Stimulated activated CD4-positive, alpha-beta T cell treated with anti-CD3 and anti-CD28 coated beads, Interleukin-15, amount 100 ng/mL, for 1 hour (primary cell): ENCODE measurements around the gene ASF1B.
A peak's percentile ranks its signal among the peaks of the same experiment; 100 is the strongest.
"Not testable (repeated sequence)": the region's sequence is repeated elsewhere in the genome, so short reads cannot be mapped to it uniquely, and the experiment has no call there.

Experiments
- DNase-seq, 2 donors: peaks; one replicate each; pipeline ENCODE4 v3.0.0-alpha.2; 2020; ENCODE audit warnings: low read depth in 1 of 2, low spot score in 1 of 2

ASF1B gene

DNA sequence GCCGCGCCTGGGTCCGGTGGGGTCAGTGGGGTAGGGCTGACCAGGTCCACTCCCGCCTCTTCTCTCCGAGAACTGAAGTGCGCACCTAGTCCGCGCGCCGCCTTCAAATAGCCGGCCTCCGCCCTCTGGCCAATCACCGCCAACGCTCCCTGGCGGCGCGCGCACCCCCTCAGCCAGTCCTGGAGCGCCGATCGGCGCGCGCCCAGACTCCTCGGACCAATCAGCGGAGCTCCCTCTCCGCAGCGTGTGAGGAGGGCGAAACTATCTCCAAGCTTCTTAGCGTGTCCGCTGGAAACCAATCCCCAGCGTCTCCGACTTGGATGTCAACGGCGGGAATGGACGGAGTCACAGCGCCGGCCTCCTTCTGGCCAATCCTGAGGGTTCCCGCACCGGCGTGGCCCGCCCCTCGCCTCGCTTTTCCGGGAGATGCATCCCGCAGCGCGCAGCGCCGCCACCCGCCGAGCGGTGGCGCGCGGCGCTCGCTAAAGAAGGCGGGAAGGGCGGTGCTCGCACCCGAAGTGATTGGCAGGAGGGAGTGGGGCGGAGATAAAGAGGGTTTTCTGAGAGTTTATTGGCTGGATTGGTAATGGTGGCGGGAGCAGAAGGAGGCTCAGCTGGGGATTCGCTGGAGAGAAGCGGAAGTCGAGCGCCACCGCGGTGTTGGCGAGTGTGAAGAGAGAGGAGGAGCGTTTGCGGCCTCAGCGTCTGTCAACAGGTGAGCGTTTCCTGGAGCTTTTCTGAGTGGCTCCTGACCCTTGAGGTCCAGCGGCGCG, at the start of gene ASF1B:
TSS of gene ASF1B (minus strand) at position 81 of the 773 bp plus-strand sequence. CDS start 133 bp downstream, outside the sequence.
- DNase-seq, result peak; percentile 94 to 95

DNA sequence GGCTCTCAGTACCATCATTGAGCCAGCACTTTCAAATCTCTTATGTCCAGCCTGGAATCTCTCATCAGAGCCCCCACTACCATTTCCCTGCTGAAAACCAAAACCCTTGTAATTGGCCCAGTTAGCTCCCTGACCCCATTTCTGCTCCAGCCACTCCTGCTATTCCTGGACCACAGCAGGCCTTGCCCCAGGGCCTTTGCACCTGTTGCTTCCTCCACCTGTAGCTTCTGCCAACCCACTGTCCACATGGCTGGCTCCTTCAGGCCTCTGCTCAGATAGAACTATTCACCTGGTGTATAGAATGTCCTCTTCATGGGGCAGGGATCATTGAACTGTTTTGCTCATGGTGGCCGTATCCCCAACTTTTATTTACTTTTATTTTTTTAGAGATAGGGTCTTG, 49.3 kb upstream of the ASF1B start:
- not testable (repeated sequence) for DNase-seq

DNA sequence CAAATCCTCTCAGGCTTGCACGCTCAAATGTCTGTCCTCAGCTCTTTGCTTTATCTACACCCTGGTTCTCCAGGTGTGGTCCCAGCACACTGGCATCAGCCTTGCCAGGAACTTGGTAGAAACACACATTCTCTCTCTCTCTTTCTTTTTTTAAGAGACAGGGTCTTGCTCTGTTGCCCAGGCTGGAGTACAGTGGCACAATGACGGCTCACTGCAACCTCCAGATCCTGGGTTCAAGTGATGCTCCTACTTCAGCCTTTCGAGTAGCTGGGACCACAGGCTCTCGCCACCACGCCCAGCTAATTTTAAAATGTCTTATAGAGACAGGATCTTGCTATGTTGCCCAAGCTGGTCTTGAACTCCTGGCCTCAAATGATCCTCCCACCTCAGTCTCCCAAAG, 48.8 kb upstream of the ASF1B start:
- no peak for DNase-seq

DNA sequence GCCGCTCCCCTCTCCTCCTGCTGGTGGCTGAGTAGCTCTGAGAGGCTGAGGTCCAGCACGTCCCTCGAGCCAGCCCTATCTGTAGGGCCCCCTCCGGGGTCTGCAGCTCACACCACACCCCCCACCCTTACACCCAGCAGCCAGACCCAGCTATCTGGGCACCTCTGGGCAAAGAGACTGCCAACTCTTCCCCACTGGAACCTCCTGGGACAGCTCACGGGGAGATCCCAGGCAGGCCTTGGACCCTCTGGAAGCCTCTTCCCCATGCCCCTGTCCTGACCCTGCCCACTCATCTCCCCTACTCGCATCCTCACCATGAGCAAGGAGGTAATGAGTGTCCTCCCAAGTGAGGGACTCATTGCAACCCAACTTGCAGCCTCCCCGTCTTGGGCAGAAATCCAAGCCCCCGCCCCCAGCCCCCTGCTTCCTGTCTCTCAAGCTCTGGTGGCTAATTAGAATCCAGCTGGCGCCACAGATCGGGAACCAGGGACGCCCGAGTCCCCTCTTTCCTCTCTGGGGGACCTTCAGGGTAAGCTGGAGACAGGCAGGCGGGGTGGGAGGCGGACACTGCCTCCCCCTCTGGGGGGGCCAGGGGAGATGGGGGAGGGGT, 47.5 kb upstream of the ASF1B start:
- DNase-seq, result no peak

DNA sequence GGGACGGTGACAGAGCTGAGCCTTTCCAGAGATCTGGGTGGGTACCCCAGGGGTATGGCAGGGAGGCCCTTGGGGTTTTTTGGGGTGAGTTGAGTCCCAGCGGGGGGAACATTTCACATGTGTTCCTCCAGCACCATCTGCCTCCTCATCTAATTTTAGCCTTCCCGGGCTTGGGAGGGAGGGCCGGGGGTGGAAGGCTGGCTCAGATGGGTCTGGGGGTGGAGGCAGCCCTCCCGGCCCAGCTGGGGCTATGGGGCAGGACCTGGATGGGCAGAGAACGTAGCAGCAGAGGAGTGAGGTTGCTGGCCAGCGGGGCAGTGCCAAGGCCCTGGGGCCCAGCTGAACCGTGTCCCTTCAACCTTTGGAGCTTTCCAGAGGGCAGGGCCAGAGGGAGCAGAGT, 46.1 kb upstream of the ASF1B start:
- no peak for DNase-seq

DNA sequence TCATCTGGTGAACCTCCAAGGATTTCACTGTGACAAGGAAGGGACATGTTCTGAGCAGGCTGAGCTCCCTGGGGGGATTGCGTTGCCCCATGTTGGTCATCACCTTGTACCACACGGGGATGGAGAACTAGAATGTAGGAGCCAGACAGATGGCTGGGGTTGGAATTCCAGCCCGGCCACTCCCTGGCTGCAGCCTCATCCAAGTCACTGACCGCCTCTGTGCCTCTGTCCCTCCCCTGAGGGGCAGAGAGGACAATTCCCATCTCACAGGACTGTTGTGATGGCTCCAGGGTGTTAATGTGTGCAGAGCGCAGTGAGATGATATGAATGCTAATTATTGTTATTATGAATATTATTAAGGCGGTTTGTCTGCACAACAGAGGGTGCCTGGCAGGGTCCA, 45.5 kb upstream of the ASF1B start:
- DNase-seq, result no peak

DNA sequence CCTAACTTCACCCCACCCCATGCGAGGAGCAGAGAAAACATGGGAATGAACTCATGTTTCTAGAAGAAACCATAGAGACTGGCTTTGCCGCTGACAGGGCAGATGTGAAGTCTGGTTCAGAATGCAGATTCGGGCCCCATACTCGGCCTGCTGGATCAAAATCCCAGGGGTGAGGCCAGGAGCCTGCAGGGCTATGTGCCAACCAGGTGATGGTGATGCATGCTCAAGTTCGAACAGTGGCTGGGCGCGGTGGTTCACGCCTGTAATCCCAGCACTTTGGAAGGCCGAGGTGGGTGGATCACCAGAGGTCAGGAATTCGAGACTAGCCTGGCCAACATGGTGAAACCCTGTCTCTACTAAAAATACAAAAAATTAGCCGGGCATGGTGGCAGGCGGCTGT, 44.8 kb upstream of the ASF1B start:
- DNase-seq, result not testable (repeated sequence)

DNA sequence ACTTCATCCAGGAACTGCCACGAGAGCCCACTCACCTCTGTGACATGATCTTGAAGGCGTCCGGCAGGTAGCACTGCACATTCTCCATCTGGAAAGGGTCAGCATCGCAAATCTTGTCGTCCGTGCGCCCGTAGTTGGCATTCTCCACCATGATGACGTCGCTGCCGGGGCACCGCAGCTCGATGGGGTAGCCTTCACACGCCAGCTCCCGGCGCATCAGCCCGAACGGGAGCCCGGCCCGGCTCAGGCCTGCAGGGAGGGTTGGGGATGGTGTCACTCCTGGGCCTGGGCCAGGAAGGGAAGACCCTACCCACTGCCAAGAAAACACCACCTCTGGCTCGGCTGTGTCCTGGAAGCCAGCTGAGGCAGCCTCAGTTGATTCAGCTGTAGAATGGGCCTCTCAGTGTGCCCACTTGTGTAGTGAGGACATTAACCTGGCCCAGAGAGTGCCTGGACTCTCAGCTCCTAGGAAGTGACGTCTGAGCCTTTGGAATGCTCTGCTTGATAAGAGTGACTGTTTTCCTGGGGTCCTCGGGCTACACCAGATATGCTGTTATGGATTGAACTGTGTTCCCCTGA, 41.2 kb upstream of the ASF1B start:
- DNase-seq, result no peak

DNA sequence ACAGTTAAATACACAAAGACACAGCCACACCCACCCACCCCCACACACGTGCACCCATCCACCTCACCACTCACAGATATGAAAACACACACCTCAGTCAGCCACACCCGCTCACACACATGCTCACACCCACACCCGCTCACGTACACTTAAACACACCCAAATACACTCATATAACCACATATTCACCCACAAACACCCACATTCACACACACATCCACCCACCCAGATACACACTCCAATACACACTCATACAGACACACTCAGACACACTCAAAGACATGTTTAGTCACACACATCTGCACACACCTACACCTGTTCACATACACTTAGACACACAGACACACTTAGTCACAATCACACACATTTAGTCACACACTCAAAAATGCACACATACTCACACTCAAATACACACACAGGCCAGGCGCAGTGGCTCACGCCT, 39.0 kb upstream of the ASF1B start:
- DNase-seq, result no peak

DNA sequence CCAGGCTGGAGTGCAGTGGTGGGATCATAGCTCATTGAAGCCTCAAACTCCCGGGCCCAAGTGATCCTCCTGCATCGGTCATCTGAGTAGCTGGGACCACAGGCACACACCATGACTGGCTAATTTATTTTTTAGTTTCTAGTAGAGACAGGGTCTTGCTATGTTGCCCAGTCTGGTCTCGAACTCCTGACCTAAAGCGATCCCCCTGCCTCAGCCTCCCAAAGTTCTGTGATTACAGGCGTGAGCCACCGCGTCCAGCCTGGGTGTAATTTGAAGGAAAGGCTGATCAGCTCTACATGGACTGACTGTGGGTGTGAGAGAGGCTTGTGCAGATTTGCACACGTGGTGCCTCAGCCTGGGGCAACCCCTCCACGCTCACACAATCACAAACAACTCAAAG, 38.5 kb upstream of the ASF1B start:
- no peak for DNase-seq

DNA sequence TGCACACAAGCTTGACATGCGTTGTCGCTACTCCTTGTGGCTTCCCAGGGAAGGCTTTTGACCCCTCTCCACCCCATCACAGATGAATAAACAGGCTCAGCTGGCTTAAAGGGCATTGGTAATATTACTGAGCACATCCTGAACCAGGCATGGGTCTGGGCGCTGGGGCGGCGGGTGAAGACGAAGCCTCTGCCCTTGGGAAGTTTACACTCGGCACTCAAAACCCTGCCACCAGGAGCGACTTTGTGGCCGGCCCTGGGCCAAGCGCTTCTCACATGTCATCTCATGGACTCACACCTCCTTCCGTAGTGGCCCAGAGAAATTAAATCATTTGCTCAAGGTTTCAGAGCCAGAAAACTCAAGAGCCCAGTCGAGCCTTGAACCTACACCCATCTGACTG, 32.6 kb upstream of the ASF1B start:
- no peak for DNase-seq

DNA sequence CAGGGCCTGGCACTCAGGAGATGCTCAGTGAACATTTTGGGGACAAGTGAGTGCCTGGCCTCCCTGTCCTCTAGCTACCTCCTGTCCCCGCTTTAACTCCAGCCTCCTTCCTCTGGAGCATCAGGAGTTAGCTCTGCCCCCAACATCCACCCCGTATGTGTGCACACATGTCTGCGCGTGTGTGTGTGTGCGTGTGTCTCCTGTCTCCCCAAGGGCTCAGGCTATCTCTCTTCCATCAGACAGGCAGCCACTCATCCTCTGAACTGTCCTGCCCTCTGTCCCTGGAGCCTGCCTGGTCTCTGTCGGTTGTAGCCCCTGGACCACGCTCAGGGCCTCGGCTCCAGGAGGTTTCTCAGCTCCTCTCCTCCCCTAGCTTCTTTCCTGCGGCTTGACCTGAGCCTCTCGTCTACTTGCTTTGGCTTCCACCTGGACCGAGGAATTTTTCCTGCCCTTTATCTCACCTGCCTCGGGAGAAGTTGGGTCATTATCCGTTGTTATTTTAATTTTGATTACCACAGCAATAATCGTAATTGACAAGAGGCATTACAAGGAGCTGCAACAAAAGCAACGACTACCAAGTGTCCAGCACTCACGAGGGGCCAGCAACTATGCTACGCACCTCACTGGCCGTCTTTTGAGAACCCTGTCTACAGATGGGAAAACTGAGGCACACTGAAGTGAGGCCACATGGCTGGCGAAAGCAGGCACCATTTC, 32.0 kb upstream of the ASF1B start:
- DNase-seq, result no peak

DNA sequence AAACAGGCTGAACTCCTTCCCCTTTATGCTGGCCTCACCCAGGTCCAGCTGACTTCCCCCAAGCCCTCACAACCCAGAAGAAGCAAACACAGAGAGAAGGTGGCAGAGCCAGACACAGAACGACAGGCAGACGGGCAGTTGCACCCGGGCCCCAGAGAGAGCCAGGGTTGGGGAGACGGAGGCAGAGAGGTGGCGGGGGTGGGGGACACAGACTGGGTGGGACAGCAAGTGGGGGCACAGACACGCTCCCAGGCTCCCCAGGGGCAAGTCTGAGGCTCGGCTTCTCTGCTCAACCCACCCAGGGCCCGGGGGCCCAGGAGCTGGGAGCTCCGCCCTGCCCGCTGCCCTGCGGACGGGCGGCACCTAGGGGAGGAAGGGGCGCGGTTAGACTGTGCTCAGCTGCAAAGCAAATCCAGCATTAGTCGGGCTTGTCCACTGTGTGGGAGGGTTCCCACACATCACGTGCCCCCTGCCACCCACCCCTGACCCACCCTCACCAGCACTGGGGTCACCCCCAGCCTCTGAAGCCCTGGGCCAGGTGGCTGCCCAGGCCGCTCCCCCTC, 31.3 kb upstream of the ASF1B start:
- no peak for DNase-seq

DNA sequence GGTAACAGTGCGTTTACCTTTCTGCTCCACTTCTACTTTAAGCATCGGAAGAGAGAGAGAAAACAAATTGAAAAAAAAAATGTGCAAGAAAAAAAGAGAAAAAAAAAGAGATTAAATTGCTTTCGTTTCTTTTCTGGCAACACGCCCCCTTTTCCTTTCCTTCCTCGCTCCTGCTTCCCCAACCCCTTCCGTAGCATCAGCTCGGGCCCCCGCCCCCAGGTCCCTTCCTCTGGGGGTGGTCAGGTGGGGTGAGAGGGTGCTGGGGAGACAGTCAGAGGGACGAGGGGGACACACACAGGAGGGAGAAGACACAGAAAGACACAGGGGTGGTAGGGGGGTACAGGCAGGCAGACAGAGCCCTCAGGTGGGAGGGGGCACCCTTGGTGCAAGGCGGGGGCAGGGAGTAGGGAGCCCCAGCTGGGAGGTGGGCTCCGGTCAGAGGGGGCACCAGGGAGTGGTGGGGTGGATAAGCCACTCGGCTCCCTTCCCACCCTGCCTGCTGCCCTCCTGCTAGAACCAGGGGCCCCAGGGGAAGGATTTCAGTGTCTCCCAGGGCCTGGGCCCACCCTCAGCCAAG, 30.7 kb upstream of the ASF1B start:
- no peak for DNase-seq

DNA sequence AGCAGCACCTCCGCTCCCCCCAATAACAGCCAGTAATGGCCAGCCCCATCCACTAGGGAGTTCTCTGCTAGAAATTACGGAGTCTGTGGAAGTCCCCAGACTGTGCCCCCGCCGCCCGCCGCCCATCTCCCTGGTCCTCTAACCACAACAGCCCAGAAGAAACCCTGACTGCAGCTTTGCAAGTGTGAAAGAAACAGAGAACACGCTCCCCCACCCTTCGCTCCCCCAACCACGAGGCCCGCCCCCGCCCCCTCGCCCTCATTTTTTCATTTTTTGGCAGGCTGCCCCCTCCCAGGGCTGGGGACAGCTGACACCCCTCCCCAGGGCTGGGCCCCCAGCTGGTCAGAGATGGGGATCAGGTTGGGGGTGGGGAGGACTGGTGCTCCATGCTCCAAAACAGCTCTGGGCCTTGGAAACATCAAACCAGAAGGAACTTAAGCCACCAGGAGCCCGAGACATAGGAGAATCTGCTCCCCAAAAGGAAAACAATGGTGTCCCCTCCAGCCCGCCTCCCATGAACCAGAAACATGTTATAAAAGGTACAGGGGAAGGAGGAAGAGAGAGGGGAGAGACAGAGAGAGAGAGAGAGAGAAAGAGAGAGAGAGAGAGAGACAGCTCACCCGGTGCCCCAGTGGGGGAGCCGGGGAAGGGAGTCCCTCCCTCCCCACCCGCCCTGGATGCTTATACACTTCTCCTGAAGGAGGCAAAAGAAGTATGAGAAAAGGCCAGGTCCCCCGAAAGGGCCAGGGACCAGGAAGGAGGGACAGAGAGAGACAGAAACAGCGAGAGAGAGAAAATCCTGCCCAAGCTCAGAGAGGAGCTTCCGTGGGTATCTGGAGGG, 29.8 kb upstream of the ASF1B start:
- DNase-seq, result no peak

DNA sequence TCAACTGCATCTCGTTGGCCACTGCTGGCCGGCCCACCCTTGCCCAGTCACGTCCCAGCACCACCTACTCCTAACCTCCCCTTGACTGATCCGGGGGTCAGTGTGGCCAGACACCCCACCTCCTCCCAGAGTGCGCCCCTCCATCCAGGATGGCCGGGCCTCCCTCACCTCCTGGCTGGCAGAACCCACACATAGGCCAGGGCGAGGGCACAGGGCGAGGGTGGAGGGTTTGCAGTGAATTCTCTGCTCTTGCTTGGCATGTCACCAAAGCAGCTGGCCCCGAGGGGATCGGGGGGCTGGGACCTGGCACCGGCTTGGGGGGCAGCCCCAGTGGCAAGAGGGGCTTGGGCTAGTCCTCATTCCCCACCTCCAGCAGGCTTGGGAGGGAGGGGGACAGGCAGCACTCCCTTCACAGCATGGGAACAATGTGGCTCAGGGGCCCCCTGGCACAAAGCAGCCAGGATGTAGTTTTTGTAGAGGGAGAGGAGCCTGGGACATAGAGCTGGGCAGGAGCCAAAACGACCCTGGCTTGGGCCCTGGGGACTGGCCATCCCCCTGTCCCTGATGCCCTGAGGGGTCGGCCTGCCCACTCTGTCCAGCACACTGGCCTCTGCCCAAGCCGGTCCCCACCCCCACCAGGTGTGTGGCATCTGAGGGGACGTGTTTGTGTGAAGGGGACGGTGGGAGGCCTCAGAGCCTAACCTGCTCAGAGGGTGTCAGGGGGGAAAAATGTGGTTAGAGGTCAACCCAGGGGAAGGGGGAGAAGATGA, 28.5 kb upstream of the ASF1B start:
- DNase-seq, result no peak

DNA sequence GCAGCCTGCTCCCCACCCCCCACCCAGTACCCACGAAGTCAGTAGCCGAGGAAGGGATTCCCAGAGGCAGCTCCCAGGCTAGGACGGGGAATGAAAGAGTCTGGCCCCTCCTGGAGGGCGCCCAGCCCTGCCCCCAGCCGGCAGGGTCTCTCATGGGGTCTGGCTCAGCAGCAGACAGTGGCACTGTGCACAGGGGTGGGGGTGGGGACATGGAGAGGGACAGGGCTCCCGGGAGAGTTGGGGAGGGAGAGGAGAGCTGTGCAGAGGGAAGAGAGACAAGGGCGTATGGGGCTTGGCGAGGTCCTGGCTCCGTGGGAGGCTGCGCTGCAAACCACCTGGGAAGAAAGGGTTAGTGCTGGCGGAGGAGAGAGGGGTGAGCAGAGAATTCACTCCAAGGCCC, 27.7 kb upstream of the ASF1B start:
- DNase-seq, result no peak

DNA sequence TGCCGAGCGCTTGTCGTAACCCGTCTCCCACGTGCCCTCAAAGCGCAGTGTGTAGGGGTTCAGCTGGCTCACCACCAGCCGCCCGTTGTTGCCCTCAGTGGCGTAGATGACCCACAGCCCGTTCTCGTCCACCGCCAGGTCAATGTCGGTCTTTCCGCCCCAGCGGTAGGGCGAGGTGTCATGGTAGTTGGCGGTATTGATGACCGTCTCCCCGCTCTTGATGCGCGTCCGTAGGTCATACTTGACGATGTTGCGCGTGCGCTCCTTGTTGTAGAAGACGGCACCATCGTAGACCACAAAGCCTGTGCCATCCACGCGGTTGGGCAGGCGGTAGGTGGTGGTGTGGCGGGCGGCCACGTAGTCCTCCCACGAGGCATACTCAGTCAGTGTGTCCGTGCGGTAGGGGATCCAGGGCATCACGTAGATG, 26.5 kb upstream of the ASF1B start:
- DNase-seq, result no peak

DNA sequence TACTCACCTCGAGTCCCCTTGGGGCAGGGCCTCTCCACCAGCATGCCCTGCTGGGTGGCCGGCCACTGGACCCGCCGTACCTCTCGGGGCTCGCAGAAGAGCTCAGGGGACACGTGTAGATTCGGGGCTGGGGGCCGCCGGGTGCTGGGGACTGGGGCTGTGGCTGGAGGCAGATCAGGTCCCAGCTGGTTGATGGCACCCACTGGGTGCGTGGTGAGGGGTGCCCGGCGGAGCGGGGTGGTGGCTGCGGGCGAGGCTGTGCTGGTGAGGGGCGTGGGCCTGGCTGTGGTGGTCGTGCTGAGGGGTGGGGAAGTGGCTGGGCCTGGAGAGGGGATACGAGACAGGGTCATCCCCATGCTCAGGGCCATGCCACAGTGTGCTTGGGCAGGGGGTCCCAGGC, 24.9 kb upstream of the ASF1B start:
- no peak for DNase-seq
